HL-60 (cell line): ENCODE data around the gene SLAMF6.

Experiments
- CTCF ChIP-seq: IDR thresholded peaks from one replicate; pipeline ENCODE4 v1.5.1; 2011; ENCODE audit warnings: low read length, control low read depth, inconsistent platforms; ENCODE audit not compliant: insufficient read depth
- POLR2AphosphoS5 ChIP-seq: IDR thresholded peaks from 2 replicates; pipeline ENCODE4 v1.6.1; 2012; ENCODE audit warnings: low read depth
- REST ChIP-seq: IDR thresholded peaks from 2 replicates; pipeline ENCODE4 v1.6.1; 2012; ENCODE audit warnings: low read depth; ENCODE audit not compliant: insufficient replicate concordance

GRCh38 chr1:160499631-160500030, 23.4 kb downstream of the SLAMF6 start:
- no peak for TF ChIP-seq CTCF
- TF ChIP-seq POLR2AphosphoS5, result no peak
- no peak for TF ChIP-seq REST
